Hepatocyte (in vitro differentiated cells): ENCODE results near the gene ADAP1.

Source experiments
- EZH2 ChIP-seq: fragments of 200-600 bp; sonication (generic); IDR thresholded peaks from 2 replicates; pipeline ENCODE4 v1.6.1; 2016; ENCODE audit warnings: antibody characterized with exemption, mild to moderate bottlenecking, borderline replicate concordance
- EZH2phosphoT487 ChIP-seq: fragments of 200-600 bp; sonication (generic); IDR thresholded peaks from one replicate; pipeline ENCODE4 v1.6.1; 2018; ENCODE audit warnings: antibody characterized with exemption, mild to moderate bottlenecking, low read depth, moderate library complexity; ENCODE audit not compliant: unreplicated experiment, severe bottlenecking
- TF ChIP-seq, protein P1 (sequence below): fragments of 200-600 bp; sonication (generic); IDR thresholded peaks from 2 replicates; pipeline ENCODE4 v1.5.1; 2016; ENCODE audit warnings: antibody characterized with exemption, mild to moderate bottlenecking; ENCODE audit not compliant: poor library complexity

DNA sequence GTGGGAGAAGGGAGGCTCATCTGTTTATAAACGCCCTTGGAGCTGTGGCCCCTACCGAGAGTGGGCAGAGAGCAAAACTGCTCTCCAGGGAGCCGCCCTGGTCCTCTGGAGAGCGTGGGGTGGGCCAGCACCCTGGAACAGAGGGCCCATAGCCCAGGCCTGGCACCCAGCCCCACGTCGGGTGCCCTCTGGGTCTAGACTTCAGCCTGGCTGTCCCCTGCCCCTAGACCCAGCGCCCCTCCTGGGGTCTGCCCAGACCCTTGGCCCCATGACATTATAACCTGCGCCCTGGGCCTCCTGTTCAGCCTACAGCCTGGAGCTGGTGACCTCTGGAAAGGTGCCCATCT lies 53.5 kb downstream of the ADAP1 start:
- TF ChIP-seq, protein P1, sequence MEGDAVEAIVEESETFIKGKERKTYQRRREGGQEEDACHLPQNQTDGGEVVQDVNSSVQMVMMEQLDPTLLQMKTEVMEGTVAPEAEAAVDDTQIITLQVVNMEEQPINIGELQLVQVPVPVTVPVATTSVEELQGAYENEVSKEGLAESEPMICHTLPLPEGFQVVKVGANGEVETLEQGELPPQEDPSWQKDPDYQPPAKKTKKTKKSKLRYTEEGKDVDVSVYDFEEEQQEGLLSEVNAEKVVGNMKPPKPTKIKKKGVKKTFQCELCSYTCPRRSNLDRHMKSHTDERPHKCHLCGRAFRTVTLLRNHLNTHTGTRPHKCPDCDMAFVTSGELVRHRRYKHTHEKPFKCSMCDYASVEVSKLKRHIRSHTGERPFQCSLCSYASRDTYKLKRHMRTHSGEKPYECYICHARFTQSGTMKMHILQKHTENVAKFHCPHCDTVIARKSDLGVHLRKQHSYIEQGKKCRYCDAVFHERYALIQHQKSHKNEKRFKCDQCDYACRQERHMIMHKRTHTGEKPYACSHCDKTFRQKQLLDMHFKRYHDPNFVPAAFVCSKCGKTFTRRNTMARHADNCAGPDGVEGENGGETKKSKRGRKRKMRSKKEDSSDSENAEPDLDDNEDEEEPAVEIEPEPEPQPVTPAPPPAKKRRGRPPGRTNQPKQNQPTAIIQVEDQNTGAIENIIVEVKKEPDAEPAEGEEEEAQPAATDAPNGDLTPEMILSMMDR = no peak
- TF ChIP-seq EZH2 = no peak
- TF ChIP-seq EZH2phosphoT487 = no peak
